ENCODE results near the gene TUFM. TPM values are rescaled to one million over a fixed set of nuclear protein-coding genes. Genes with fewer than 3 reads are reported as not detected.
A peak's percentile ranks its signal among the peaks of the same experiment; 100 is the strongest.

Gene TUFM
- total and polyA plus RNA-seq, 2 of the 8 experiments (the other 6 are each of a cell fraction or from before 2014, with no cell fraction given) = 216 to 249 TPM

DNA sequence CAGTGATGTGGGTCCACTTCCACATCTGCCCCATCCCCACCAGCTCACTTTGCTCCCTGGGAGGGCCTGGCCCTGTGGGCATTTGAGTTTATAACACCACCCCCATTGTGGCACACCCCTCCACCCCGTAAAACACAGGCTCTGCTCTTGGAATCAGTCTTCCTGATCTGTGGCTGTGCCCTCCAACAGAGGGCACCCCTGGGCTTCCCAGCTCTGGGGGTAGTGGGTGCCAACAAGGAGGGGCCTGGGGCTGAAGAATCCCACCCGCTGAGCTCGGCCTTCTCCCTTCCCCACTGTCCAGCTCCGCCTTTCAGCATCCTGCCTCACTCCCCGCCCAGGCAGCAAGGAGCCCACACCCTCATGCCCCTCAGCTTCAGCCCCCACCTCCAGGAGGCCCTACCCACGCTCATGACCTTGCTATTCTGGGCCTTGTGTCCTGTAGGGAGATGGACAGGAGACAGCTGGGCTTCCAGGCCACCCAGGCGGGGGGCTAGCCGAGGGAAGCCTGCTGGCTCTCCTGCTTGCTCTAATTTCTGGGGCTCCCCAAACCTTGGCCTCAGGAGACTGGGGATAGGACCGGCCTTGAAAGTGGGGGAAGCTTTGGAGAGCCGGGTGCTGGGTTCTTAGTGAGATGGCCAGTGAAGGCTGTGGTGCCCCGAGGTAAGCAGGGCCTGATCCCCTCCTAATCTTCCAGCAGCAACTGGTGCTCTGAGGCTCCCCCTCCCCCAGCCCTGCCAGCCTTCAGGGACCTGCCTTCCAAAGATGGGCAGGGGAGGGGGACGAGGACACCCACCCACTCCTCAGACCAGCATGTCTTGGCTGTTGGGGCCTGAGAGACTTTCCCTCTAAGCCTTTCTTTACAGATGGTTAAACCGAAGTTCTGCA is 29.2 kb upstream of the TUFM start:
- no peak overlapping the region for H4K91ac ChIP-seq (replicated peaks; ENCODE audit: insufficient read length, low read length)

More for the DNA sequence above, 29.2 kb upstream of the TUFM start:
- H3K23ac ChIP-seq (ENCODE audit: insufficient read length) = no peak overlapping the region
- H3K4me1 ChIP-seq (replicated peaks in 1 of 4; ENCODE audit: control insufficient read depth in 3 of 4, insufficient read depth in 4 of 4, low read length in 3 of 4) = peaks cover 0 to 20% (median 12%) of the 10 kb centered on the region in 4 experiments; a peak in 6 of 7 replicates
- no peak overlapping the region for H3K4me3 ChIP-seq (ENCODE audit: extremely low read depth in 1 of 4, insufficient read depth in 2 of 4, low read depth in 3 of 4, low read length in 4 of 4)
- no peak overlapping the region for H3K4me2 ChIP-seq (ENCODE audit: insufficient read depth in 1 of 2, low read depth in 2 of 2, low read length in 2 of 2)
- DNase-seq (ENCODE audit: low read depth in 1 of 2, low spot score in 2 of 2) (no peak), FAIRE-seq (no peak)
- H3K4ac ChIP-seq (replicated peaks; ENCODE audit: insufficient read length, low read depth, low read length) = no peak overlapping the region
- no peak overlapping the region for H4K5ac ChIP-seq (ENCODE audit: insufficient read length, low read depth, low read length)
- H4K20me1 ChIP-seq (replicated peaks in 1 of 2; ENCODE audit: control insufficient read depth in 1 of 2, insufficient read depth in 2 of 2, low read length in 2 of 2) = peaks cover 2 to 17% of the 10 kb centered on the region in 2 experiments
- H3K56ac ChIP-seq (replicated peaks; ENCODE audit: insufficient read length, low read depth, low read length) = no peak overlapping the region
- H2BK5ac ChIP-seq (ENCODE audit: low read depth, low read length) = no peak overlapping the region; the same call in 1 of the 2 replicates
- TF ChIP-seq POLR2A (IDR thresholded peaks at IDR 0.05; ENCODE audit: control extremely low read depth in 1 of 2, low read depth in 2 of 2, low read length in 2 of 2) = 0 out of 3 replicates have a peak, but pooled peaks of 1 of the 2 experiments have one; percentile 6
- TF ChIP-seq CHD2 (IDR thresholded peaks at IDR 0.05; ENCODE audit: low read length) = no peak
- no peak for TF ChIP-seq KDM4A (IDR thresholded peaks at IDR 0.05; ENCODE audit: low read depth, low read length, severe bottlenecking)
- POLR2A ChIA-PET (ENCODE audit: partially characterized antibody) = interaction anchor here (0.9 to 13.3 kb wide), 11 partner anchors 8 to 76 kb away, joined by 3 to 164 read pairs (median 3); partner anchors contain the start of genes SH2B1 and TUFM
- H2BK15ac ChIP-seq (ENCODE audit: low read length) = no peak overlapping the region
- no peak overlapping the region for H2AFZ ChIP-seq (ENCODE audit: low read length)
- peaks cover 8% of the 10 kb centered on the region; the same call in 1 of the 2 replicates for H3K23me2 ChIP-seq (ENCODE audit: low read depth, low read length)
- no peak overlapping the region; the same call in 1 of the 2 replicates for H4K8ac ChIP-seq (ENCODE audit: extremely low read depth, insufficient read depth, low read length)
- H3K27me3 ChIP-seq (replicated peaks in 1 of 4; ENCODE audit: control insufficient read depth in 3 of 4, extremely low read depth in 1 of 4, insufficient read depth in 3 of 4, low read length in 3 of 4) = no peaks in the 10 kb centered on the region
- WGBS, 2 experiments (ENCODE audit: extremely low coverage in 1 of 2, insufficient coverage in 1 of 2, insufficient read length in 1 of 2, insufficient replicate concordance in 2 of 2, low coverage in 1 of 2, low lambda C conversion rate in 2 of 2, missing lambda C conversion rate in 1 of 2) = 91% methylated on average over 12 of the region's 13 CpGs; no CpG with 5 or more reads in 1 of the 2 experiments
- H3K18ac ChIP-seq (ENCODE audit: extremely low read depth, low read length) = no peak overlapping the region
- no peak overlapping the region for H3K27ac ChIP-seq (ENCODE audit: low read depth, low read length)
- no peak overlapping the region for H3K9ac ChIP-seq (replicated peaks in 1 of 4; ENCODE audit: extremely low read depth in 1 of 4, low read depth in 3 of 4, low read length in 3 of 4)
- H3K9me3 ChIP-seq (ENCODE audit: insufficient read depth in 2 of 2, low read depth in 1 of 2, low read length in 1 of 2) = no peaks in the 10 kb centered on the region
- no peak overlapping the region for H2BK12ac ChIP-seq (ENCODE audit: low read depth, low read length)
- H3K14ac ChIP-seq (ENCODE audit: insufficient read length) = no peak overlapping the region
- H3K79me1 ChIP-seq (ENCODE audit: low read depth, low read length) = no peaks in the 10 kb centered on the region; the same call in none of the 2 replicates
- H2AK5ac ChIP-seq (ENCODE audit: low read depth, low read length) = no peak overlapping the region
- no peaks in the 10 kb centered on the region for H3K79me2 ChIP-seq (ENCODE audit: control insufficient read depth in 1 of 2, insufficient read depth in 2 of 2, low read length in 2 of 2)
- H2BK20ac ChIP-seq (ENCODE audit: low read length) = no peak overlapping the region
- CTCF ChIA-PET (ENCODE audit: partially characterized antibody) = interaction anchor here (1.2 to 5.1 kb wide), 10 partner anchors 10 to 106 kb away, joined by 3 to 42 read pairs (median 12); partner anchors contain the start of genes NFATC2IP, RABEP2 and SH2B1
- no peak overlapping the region for H2BK120ac ChIP-seq (replicated peaks; ENCODE audit: low read depth, low read length)
- H3K36me3 ChIP-seq (ENCODE audit: control insufficient read depth in 2 of 4, insufficient read depth in 4 of 4, low read length in 3 of 4) = peaks cover 0 to 10% (median under 1%) of the 10 kb centered on the region in 4 experiments; a peak in 6 of 8 replicates

All from H1 (cell line).